HG03575 (cell line): ENCODE data around the gene GOLGA2.
A peak's percentile ranks its signal among the peaks of the same experiment; 100 is the strongest.

Source experiments
- ATAC-seq: cut with Tn5 transposase; IDR thresholded peaks from one replicate; pipeline ENCODE4 v1.9.1; 2021; ENCODE audit not compliant: unreplicated experiment, insufficient number of reproducible peaks, low FRiP score; ENCODE audit errors: extremely low read depth

GOLGA2 gene

GRCh38 chr9:128219831-128220230 lies 56.0 kb downstream of the GOLGA2 start:
- no peak for ATAC-seq

GRCh38 chr9:128218518-128219389 lies 57.1 kb downstream of the GOLGA2 start:
- ATAC-seq, result peak; percentile 80

GRCh38 chr9:128218172-128218517 lies 57.7 kb downstream of the GOLGA2 start:
- no peak for ATAC-seq

DNA sequence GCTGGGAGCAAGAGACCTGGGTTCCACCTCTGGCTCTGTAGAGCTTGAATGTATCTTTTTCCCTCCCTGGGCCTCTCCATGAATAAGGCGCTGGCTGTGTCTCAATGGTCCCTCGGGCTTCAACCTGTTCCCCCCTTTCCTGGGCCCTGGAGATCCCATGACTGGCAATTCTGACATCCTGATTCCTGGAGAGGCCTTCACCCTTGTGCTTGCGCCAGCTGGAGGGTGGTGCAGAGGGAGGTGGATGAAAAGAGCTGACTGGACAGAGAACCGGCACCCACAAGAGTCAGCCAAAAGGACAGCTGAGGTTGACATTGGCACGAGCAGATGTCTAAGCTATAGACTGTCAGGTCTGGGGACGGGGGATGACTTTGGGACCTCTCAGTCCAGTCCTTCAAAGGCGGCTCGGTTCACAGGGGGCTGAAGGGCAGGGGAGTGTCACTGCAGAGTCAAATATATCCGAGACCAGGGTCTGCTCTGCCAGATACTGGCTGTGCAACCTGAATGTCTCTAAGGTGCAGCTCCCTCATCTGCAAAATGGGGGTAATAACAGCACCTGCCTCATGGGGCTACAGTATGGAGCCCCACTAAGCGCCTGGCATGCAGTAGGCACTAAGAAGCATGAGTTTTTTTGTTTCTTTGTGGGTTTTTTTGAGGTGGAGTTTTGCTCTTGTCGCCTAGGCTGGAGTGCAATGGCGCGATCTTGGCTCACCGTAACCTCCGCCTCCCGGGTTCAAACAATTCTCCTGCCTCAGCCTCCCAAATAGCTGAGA lies 58.8 kb downstream of the GOLGA2 start:
- no peak for ATAC-seq

DNA sequence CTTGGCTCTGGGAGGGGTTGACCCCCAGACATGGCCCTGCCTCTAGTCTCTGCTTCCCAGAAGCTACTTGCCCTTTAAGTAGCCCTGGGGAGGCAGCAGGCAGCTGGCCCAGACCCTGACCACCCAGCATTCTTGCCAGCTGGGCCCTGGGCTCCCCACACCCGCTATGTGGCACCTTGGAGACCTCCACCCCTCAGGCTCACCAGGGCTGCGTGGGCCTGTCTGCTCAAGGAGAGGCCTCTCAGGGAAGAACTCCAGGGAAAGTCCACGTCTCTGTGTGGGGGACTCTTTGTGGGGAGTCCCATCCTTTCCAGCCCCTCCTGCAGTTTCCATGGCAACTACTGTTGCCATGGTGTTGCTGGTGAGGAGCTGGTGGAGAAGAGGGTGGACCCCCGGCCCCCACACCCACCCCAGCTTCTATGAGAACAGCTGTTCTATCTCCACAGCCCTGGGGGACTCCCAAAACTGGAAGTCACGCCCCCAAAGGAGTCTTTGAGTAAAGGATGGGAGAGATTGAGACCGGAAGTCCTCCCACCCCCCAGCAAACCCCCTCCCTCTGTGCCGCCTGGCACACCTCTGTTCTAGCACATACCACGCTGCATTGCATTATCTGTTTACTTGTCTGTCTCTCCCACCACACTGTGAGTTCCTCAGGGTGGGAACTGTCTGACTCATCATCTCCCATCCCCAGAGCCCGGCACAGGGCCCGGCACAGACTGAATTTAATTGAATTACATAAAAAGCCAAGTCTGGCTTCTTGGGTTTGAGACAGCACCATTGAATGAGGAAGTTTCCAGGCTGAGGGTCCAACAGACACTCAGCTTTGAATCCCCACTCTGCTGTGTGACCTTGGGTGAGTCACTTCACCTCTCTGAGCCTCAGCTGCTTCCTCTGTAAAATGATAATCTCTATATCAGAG lies 60.1 kb downstream of the GOLGA2 start:
- no peak for ATAC-seq

GRCh38 chr9:128214571-128215490 lies 61.0 kb downstream of the GOLGA2 start:
- ATAC-seq, result no peak

DNA sequence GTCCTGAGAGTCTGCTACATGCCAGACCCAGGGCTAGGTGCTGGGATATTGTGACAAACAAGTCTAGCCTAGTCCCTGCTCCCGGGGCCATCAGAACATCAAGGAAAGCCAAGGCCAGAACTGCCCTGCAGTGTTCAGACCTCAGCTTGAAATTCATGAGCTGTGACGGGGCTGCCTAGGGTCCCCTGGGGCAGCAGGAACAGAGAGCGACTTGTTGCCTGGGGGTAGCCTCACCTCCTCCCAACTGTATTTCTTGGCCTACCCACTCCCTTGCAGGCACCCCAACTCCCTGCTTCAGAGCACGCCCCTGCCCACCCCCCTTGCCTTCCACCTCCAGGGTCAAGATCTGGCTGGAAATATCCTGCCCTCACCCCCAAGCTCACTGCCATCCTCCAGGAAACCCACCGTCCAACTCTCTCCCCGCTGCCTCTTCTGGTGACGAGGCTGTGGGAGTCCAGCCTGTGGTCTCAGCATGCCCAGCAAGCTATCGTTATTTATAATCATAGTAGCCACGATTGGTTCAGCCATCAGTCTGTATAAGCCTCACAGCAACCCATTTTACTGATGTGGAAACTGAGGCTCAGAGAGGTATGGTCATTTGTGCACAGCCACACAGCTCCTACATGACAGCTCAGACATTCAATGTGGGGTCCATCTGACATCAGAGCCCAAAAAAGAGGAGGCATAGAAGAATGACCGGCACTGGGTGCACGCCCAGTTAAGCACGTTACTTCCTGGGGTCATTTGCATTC lies 61.9 kb downstream of the GOLGA2 start:
- no peak for ATAC-seq

DNA sequence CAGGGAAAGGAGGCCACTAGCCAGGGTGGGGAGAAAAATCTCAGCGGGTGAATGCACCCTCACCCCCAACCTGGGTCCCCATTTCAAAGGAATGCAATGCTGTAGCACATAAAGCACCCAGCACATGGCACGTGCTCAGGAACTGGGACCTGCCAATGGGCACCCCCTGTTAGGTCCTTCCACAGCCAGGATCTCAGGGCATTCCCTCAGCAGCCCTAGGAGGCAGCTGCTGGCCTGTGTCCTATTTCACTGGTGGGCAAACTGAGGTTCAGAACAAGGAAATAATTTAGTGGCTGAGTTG lies 63.9 kb downstream of the GOLGA2 start:
- ATAC-seq, result no peak

- no peak for ATAC-seq
Observed at GRCh38 chr9:128211186-128211980, 64.4 kb downstream of the GOLGA2 start.

DNA sequence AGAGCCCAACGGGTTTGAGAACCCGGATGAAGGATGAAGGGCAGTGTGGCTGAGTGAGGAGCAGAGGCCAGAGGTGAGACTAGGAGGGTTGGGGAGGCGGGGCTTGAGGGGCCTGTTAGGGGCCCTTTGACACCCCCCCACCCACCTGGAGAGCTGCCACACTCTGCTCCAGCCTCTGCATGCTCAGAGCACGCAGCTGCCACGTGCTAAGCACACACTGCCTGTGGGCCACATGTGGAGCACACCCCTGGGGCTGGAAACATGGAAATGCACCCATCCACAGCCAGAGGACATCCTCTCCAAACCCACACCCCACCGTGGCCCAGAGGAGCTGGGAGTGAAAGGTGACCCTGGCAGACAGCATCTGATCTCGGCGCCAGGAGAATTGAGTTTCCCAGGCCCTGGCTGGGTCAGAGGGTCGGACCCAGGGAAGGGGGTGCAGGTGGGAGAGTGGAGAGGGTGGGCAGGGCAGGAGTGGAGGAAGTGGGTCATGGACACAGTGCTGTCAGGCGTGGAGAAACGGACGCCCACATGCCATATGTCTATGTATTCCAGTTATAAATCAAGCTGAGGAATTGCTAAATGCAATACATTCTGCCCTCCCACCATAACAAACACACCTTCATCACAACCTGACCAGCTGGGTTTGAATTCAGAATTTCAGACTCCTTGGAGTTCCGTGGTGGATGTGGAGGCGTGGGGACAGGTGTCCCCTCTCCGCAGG lies 66.7 kb downstream of the GOLGA2 start:
- no peak for ATAC-seq

DNA sequence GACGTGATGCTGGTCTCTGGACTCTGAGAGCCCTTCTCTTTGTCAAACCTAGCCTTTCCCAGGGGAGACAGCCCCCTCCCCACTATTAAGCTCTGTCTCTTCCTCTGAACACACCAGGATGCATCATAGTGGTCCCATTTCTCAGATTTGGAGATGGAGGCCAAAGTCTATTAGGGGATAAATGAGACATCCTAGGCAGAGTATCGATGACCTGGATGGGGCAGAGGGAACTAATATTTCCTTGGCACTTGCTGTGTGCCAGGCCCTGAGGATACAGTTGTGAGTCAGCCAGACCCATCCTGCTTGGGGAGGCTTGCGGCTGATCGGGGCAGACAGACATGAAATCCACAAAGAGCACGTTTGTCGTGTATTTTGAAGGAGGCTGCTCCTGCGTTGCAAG lies 67.4 kb downstream of the GOLGA2 start:
- ATAC-seq, result no peak

DNA sequence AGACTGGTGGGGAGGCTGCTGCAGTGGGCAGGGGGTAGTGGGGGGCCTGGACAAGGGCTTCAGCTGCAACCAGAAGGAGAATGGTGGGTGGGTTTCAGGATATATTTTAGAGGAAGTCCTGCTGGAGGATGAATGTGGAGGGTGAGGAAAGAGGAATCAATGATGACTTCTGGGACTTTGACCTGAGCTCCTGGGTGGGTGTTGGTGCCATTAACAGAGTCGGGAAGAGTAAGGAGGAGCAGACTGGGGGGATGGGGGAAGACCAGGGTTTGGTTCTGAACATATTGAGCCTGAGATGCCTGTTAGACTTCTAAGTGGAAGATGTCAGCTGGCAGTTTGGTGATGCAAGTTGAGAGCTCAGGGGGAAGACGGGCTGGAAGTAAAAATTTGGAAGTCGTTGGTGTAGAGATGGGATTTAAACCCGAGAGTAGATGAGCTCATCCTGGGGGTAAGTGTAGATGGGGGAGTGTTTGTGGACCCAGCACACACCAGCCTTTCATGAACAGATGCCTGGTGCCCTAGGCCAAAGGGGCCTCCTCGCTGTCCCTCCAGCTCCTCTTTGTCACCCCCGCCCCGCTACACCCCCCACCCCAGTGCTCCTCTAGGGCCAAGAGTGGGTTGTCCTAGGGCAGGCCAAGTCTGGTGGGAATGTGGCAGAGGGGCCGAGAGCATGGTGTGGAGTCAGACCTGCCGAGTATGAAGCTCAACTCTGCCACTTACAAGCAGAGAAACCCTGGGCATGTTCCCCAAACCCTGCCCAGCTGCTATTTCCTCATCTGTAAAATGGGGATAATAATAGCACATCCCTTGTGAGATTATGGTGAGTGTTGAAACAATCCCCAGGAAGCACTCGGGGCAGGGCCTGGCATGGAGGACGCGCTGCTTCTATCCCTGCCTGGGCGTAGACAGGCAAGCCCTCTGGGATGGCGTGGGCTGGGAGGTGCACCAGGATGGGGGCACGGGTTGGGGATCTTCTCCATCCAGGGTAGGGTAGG lies 68.6 kb downstream of the GOLGA2 start:
- ATAC-seq, result no peak

DNA sequence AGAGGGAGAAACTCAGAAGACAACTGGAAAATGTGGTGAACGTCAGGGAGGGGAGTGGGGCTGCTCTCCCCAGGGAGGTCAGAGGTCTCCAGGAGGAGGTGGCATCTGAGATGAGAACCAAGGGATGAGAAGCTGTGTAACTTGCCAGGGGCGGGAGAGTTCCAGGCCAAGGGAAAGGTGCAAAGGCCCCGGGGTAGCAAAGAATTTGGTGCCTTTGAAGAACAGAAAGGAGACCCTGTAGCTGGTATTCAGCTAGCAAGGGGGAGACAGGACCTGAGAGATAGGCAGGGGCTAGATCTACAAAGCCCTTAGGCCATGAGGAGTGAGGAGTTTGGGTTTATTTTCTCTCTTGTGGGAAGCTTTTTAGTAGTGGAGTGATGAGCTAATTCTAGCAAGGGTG lies 69.3 kb downstream of the GOLGA2 start:
- no peak for ATAC-seq
